Bronchial smooth muscle cell (primary cell): ENCODE data around the gene ZNF792. TPM values are rescaled to one million over a fixed set of nuclear protein-coding genes. Genes with fewer than 3 reads are reported as not detected.

Experiments used
- total RNA-seq: library from RNA; depleted of rRNA; stranded (reverse); fragments of >200 nt; gene quantifications from 2 replicates; pipeline ENCODE4 v1.2.1, GENCODE V29; 2014

ZNF792 gene
- 5.2 and 5.8 TPM in 2 replicates for total RNA-seq

DNA sequence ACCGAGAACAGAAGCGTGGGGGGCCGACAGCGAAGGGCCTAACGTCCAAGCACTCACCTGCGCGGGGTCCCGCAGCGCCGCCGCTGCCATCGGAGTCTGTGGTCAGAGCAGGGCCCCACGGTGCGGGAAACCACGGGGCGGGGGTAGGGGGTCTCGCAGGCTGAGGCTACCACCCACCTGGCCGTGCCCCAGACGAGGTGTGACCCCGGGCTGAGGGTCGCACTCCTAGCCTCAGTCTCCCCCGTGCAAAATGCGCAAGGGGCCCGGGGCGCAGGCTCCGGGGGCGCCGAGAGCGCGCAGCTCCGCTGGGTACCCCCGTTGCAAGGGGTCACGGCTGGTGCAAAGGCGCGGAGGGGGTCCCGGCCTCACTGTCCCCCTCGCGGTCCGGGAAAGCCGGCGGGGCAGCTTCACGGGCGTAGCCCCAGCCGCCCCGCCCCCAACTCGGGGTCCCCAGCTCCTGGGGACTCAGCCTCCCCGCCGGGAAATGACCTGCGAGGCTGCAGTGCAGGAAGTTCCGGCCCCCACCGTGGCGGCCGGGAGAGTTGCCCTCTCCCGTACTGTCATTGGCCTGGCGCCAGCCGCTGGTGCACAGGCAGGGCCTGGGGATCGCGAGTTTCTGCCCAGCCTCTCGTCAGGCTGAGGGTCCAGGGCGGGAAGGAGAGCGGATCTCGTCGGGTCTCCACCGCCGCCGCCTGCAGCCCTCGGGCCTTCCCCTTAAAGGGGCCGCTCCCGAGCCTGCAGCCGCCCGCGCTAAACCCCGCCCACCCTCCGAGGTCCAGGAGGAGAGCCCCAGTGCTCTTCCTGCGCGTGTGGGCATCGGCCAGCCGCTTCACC is at the start of gene ZNF792:
Gene ZNF792, minus strand, starts transcription at position 657 of the 834 bp plus-strand sequence. Its CDS starts 567 bp downstream, at position 90.

DNA sequence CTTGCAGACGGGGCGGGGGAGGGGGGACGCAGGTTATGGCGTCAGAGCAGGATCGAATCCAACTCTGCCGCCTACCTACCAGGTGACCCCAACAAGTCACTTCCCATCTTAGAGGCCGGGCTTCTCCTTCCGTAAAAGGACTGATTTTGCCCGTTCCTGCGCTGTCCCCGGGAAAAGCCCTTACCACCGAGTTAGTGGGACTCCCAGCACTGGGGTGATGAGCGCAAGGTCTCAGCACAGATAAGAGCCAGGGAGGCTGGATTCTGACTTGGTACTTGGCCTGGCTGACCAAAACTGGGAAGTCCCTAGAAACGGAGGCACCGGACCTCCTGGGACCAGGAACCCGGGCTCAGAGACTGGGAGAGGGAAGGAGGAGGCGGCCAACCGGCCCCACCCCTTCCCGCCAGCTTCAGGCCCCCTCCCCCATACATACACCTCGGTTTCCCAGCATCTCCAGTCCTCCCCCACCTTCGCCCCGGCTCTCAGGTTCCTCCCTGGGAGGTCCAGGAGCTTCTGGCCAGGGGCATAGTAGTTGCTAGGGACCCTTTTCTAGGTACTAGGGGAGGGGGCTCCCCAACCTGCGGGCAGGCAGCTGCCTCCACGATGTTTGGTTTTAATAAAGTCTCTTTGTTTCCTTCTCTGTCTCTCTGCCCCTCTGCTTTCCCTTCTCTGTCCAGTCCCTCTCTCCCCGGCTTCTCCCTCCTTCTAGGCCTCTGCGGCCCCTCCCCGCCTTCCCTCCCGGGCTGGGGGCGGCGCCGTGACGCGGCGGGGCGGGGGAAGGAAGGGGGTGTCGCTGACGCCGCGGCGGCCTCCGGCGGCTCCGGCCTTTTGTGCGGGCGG is 35.7 kb upstream of the ZNF792 start, which contains the start of gene GRAMD1A:
Gene GRAMD1A, plus strand, starts transcription at position 826 of the 840 bp plus-strand sequence. CDS start 156 bp downstream, outside the sequence.

DNA sequence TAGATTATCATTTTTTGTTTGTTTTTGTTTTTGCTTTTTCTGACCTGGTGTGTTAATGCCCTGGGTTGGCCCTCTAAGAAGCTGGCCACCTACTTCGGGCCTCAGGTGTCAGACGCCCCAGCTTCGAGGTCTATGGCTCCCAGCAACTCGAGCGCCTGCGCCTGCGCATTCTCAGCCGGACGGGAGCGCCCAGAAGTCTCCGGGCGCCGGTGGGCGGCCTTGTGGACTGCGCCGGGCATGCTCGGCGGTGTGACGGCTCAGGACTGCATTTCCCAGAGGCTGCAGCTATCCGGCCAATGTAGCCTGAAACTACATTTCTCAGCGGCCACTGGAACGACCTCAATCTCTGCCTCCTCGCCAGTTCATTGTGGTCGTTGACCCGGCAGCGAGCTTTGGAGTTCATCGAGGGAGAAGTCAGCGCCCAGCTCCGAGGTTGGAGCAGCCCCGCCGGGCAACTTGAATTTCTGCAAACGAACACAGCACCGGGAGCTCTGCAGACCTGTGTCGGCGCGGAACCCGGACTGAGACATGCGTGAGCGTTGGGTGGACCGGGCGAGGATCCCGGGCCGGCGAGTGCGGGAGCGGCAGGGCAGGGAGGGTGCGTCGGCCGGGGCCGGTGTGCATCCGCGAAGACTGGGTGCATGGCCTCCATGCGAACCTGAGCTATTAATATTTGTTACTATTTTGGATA is 37.2 kb downstream of the ZNF792 start, which contains the start of gene ZNF30:
Gene ZNF30, plus strand, starts transcription at position 219 of the 691 bp plus-strand sequence. CDS start 3,045 bp downstream, outside the sequence.

Other genes starting within 250 kb of the ZNF792 start
- 12.9 and 15.4 TPM in 2 replicates for gene ZNF181, start 230.0 kb downstream of the ZNF792 start, total RNA-seq
- gene ZNF599, start 191.0 kb downstream of the ZNF792 start, total RNA-seq: 5.1 and 5.8 TPM in 2 replicates
- gene ZNF30, start 37.3 kb downstream of the ZNF792 start, total RNA-seq: 3.1 and 3.3 TPM in 2 replicates
- 19.9 and 20.3 TPM in 2 replicates for gene GRAMD1A, start 36.1 kb upstream of the ZNF792 start, total RNA-seq
- gene SCN1B, start 66.2 kb upstream of the ZNF792 start, total RNA-seq: 10.6 and 15.6 TPM in 2 replicates
- 0.09 and 0.16 TPM in 2 replicates for gene HPN, start 77.5 kb upstream of the ZNF792 start, total RNA-seq
- 0.16 and 1.1 TPM in 2 replicates for gene FXYD3, start 151.6 kb upstream of the ZNF792 start, total RNA-seq
- 0.47 and 0.52 TPM in 2 replicates for gene LGI4, start 170.8 kb upstream of the ZNF792 start, total RNA-seq
- gene FXYD1, start 174.6 kb upstream of the ZNF792 start, total RNA-seq: 4.4 and 14.6 TPM in 2 replicates
- 0.17 TPM in 1 of 2 replicates, not detected in the other for gene FXYD7, start 179.0 kb upstream of the ZNF792 start, total RNA-seq
- gene FXYD5, start 190.5 kb upstream of the ZNF792 start, total RNA-seq: 16.8 and 28.7 TPM in 2 replicates